Body of pancreas (tissue), 4 donors: ENCODE measurements around the gene BLZF1.

ENCODE experiments used
- CTCF ChIP-seq, 7 experiments: fragments of 450-650 bp in 4 of 7; fragments of 200-600 bp in 3 of 7; sonication (generic) in 3 of 7; IDR thresholded peaks; one replicate each; pipeline ENCODE4 v1.5.1; 2016 to 2019; ENCODE audit warnings: antibody characterized with exemption in 7 of 7
- POLR2A ChIP-seq, 3 donors: fragments of 450-650 bp; IDR thresholded peaks; one replicate each; pipeline ENCODE4 v1.6.1; 2016; ENCODE audit warnings: antibody characterized with exemption in 3 of 3, mild to moderate bottlenecking in 2 of 3

- TF ChIP-seq POLR2A (IDR thresholded peaks at IDR 0.05): no peak
- no peak for TF ChIP-seq CTCF (IDR thresholded peaks at IDR 0.05)
Measured at GRCh38 chr1:169360415-169360814, 7.6 kb upstream of the BLZF1 start.
